Measurements from ENCODE around the gene TSPAN18.

TSPAN18 gene

DNA sequence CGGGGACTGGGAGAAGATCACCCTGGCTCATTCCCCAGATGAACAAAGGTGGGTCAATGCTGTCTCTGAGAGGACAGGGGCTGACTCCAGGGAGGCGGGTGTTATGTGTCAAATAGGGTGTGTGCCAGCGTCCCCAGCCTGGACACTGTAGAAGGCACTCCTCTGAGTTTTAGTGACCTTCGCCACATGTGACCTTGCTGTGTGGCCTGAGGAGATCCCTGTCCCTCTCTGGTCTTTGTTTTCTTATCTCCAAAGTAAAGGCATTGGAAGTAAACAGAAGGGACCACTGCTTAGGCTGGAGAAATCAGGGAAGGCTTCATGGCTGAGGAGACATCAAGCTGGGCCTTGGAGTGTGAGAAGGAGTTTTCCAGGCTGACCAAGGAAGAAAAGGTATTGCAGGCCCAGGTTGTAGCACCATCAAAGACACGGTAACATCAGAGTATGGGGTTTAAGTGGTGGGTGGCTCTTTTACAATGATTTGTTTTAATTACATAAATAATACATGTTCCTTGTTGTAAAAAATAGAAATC lies 149.5 kb downstream of the TSPAN18 start:
- DNase-seq: no peak

DNA sequence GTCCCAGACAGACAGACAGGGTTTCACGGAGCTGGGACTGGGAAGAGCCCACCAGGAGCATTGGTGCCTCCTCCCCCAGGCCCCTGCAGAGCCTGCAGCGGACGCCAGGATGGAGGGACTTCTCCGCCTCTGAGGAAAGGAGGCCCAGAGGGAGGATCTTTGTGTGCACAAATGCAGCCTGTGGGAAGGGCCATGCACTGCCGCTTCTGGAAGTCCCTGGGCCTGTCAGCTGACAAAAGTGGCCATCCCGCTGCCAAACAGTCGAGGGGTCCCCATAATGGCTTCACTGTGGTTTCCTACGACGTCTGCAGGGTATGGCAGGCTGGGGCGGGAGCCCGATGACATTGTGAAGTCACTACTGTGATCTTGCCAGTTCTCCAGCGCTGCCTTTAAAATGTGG lies 150.1 kb downstream of the TSPAN18 start:
- no peak for DNase-seq

- DNase-seq: no peak
Measured at GRCh38 chr11:44877571-44878497, 151.1 kb downstream of the TSPAN18 start.

DNA sequence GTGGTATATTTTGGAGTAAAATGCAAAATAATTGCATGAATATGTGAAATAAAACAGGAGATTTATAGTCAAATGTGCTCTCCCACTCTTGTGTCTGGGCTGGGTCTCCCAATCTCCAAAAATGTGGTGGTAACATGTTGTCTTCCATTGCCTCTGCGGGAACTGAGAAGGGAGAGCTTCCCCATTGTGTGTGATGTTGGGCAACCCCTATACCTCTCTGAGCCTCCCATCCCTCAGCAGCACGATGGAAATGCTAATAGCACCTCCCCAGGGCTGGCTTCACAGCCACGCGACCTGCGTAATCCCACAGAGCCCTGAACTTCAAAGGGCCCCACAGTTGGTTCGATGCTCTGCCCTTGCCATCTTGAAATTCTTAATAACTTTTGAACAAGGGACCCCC lies 151.9 kb downstream of the TSPAN18 start:
- DNase-seq: no peak

DNA sequence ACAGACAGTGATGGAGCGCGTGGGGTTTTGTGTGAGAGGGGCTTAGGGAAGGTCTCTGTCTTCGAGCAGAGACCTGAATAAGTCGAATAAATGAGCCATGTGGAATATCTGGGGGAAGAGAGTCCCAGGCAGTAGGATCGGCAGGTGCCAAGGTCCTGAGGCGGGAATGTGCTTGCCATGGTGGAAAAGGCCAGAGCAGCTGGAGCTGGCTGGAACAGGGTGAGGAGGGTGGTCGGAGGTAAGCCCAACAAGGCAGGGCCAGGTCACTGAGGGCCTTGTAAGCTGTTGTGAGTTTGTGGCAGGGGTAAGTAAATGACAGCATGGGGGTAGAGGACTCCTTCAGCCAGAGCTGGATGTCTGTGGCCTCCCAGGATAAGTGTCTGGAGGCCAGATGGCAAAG lies 152.7 kb downstream of the TSPAN18 start:
- DNase-seq: no peak

- DNase-seq: no peak
Measured at GRCh38 chr11:44880511-44880910, 153.7 kb downstream of the TSPAN18 start.

GRCh38 chr11:44880953-44881352 lies 154.2 kb downstream of the TSPAN18 start:
- no peak for DNase-seq

DNA sequence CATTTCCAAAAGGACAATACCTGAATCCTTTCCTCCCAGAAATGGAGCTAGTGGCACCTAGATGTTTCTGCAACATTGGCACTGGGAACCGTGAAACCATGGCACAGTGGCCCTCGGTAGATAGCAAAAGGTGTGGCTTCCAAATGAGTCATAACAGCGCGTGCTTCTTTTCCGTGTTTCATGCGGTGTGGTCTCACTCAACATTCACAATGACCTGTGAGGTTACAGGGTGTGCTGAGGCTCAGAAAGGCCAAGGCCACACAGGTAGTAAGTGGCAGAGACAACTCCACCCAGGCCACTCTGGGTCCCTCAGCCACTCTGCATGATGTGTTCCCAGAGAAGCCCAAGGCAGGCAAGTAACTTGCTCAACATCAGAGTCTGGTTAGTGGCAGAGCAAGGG lies 156.5 kb downstream of the TSPAN18 start:
- no peak for DNase-seq

DNA sequence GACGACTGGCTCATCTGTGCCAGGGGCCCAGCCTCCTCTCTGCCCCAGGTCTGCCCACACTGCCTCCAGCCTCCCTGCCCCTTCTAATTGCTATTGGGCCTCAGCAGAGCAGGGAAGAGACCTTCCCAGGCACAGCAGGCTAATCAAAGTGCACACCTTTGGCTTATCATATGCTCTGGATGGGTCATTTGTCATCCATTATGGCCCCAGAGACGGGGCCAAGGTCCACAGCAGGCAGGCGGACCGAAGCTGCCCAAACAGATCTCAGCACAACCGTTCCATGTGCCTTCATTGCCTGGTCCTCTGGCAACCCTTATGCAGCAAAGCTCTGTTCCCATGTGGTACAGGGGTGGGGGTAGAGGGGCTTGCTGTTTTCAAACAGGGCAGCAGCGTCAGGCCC lies 157.3 kb downstream of the TSPAN18 start:
- no peak for DNase-seq

DNA sequence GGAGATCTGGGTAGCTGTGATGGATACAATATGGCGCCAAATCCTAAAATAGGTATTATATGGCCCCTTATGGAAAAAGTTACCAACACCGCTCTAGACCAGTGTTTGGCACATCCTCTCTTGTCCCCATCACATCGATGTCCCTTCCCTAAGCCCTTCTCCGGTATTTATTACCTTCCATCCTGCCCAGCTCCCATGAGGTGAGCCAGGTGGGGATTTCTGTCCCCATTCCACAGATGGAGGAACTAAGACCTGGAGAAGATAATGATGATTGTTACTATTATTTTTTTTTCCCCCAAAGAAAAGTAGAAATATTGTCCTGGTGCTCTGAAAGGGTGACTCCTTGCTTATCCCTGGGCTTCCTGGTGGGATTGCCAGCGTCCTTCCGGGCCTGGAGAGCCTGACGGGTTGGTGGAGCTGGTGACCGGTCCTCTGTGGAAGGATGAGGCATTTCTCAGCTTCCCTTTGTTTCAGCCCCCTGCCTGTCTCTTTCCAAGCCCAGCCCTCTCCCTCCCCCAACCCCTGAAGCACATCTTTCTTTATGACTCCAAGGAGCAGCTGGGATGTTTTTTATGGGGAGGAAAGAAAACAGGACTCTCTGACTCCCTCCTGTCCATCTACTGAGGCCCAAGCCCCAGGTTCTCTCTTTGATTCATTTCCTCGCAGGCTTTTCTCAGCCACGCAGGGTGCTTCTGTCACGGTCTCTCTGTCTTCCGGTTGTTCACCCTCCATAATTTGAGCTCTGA lies 158.5 kb downstream of the TSPAN18 start:
- DNase-seq: no peak

GRCh38 chr11:44885919-44886789 lies 159.4 kb downstream of the TSPAN18 start:
- DNase-seq: no peak

DNA sequence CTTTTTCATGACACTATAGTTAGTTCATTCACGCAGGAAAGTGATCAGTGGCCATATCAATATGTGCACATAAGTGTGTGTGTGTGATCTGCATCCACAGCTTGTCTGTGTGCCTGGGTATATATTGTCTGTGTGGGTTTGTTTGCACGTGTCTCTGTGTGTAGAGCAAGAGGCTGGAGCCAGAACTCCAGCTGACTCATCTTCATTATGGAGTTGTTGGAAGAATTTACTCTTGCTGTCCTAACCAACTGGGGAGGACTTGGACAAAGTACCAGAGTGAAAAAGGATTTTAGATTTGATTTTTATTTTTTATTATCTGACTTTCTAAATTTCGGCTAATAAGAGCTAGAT lies 160.0 kb downstream of the TSPAN18 start:
- DNase-seq: no peak

GRCh38 chr11:44887636-44888035 lies 160.9 kb downstream of the TSPAN18 start:
- no peak for DNase-seq

DNA sequence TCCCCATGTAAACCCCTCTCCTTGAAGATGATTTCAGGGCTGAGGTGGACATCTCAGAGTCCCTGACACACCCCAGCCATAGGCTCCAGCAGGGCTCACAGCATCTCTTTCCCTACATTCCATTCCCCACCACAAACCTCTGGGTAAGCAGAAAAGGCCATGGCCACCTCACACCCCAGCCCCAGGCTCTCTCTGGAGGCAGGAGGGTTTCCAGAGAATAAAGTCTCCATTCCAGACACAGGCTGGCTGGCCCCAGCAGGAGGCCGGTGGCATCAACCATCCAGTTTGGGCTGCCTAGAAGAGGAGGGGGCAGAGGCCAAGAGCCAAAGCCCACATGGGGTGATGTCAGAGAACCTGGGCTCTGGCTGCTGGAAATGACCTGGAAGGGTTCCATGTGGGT lies 162.5 kb downstream of the TSPAN18 start:
- no peak for DNase-seq

- DNase-seq: no peak
Measured at GRCh38 chr11:44892843-44893242, 166.1 kb downstream of the TSPAN18 start.

DNA sequence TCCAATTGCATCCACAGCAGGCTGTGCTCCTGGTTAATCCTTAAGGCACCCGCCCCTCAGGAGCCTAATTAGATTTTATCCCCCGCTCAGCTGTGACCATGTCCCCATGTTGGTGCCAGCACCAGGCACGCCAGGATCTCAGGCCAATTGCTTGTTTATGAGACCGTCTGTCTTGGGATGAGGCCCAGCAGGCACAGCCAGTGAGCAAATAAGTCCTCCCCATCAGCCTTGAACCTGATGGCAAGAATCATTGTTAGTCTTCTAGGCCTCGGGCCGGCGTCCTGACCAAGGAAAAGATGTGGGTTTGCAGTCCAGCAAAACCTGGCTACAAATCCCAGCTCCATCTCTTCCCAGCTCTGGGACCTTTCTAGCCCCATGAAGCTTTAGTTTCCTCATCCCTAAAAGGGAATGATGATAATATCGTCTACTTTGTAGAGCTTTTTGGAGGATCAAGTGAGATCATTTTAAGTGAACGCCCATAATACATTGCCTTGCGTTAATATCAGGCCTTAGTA lies 166.6 kb downstream of the TSPAN18 start:
- DNase-seq: peak; percentile 78

GRCh38 chr11:44893846-44894617 lies 167.3 kb downstream of the TSPAN18 start:
- DNase-seq: peak; percentile 75

DNA sequence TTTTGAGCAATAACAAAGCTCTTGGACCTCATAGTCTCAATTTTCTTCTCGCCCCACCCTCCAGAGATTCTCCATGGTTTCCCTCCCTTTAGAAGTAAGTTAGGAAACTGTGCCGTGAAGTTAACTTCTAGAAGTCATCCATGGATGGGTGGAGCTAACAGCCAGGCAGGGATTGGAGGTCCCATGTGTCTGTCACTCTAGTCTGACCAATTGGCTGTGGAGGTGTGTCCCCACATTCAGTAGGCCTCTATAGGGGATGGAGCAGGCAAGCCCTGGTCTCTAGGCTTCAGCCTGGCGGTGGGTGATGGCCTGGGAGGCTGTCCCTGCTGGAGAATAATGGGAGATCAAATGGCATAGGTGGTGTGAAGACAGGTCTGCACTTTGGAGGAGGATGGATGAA lies 173.2 kb downstream of the TSPAN18 start:
- no peak for DNase-seq

DNA sequence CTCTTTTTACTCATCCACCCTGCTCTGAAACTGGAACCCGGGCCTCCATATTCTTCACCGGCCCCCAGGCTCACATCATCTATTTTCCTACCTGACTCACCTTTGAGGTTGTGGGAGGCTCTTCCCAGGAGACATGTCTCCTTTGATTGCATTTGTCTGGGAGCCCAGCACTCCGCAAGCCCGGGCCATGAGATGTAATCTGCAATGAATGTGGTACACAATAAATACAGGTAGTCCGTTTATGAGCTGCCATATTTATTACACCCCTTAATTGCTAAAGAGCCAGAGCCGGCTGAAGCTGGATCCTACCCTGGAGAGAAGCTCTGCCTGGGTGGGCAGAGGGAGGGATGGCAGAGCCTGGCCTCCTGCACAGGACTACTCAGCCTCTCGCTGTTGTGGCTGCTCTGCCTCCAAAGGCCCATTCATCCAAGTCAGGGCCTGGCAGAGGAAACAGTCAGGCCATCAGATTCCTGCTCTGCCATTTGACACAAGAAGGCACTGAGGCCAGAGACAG lies 174.4 kb downstream of the TSPAN18 start:
- no peak for DNase-seq

DNA sequence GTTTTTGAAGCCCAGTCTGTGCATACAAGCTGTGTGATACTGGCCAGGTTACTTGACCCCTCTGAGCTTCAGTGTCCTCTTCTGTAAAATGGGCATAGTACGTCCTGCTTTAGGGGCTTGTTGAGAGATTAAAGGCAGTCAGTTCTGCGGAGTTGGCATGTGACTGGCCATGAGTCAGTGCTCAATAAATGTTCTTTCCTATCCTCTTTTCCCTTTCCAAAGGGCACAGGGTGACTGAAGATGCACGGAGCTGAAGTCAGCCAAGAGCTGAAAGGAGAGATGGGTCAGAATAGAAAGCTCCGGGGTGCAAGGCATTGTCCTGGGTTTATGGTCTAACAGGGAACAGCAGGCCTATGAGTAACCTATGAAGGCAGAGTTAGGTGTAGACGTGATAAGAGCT lies 175.0 kb downstream of the TSPAN18 start:
- DNase-seq: no peak

DNA sequence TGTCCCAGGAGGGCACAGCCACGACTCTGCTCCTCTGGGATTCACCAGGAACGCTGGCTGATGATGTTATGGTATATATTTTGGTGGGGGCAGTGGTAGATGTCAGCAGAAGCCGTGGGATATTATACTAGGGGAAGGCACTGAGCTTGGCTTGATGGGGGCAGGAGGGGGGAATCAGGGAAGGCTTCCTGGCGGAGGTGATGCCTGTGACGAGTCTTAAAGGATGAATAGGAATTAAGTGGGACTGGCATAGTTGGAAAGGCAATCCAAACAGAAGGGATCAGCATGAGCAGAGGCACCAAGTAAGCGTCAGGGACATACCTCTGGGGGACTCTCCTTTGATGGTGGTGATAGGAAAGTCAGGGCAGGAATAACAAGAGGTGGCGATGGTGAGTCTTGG lies 176.3 kb downstream of the TSPAN18 start:
- DNase-seq: no peak

- no peak for DNase-seq
Measured at GRCh38 chr11:44903518-44903917, 176.8 kb downstream of the TSPAN18 start.

Data from DMS 273 treated with DMSO at 0.1 percent for 48 hours (cell line).